Dermis blood vessel endothelial cell (primary cell): Measurements from ENCODE around the gene PIAS3. TPM values are rescaled to one million over a fixed set of nuclear protein-coding genes. Genes with fewer than 3 reads are reported as not detected.

Experiments used
- DNase-seq: peaks from one replicate; pipeline ENCODE4 v3.0.0; 2010
- total RNA-seq: library from RNA; depleted of rRNA; stranded (reverse); fragments of >200 nt; gene quantifications from 2 replicates; pipeline ENCODE4 v1.2.3, GENCODE V29; 2014

The PIAS3 gene
- total RNA-seq: 6.1 and 10.7 TPM in 2 replicates

DNA sequence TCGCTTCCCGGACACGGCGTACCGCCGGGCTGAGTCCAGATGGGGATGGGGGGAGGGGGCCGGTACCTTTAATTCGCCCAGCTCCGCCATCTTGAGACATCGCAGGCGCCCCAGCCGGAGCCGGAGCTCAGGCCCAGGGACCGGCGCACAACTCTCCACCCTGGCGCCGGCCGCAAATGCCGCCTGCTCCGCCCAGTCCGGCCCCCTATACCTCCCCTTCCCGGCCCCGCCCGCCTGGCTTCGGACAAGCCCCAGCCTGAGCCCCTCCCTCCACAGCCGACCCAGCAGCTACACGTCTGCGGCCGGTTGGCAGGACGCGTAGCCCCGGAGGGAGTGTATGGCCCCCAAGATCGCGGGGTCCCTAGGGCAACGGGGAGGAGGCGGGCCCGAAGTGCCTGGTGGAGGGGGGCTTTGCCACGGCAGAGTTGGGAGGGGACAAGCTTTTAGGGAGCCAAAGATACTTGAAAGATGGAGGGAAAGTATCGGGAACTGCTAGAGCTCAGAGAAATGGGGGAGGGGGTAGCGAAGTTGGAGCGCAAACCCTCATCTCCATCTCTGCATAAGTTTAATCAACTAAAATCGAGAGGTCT is at the start of gene PIAS3:
PIAS3 (minus strand) TSS at position 181 of the 590 bp plus-strand sequence; CDS start at position 90, 91 bp downstream.
- DNase-seq: peak; percentile 98

DNA sequence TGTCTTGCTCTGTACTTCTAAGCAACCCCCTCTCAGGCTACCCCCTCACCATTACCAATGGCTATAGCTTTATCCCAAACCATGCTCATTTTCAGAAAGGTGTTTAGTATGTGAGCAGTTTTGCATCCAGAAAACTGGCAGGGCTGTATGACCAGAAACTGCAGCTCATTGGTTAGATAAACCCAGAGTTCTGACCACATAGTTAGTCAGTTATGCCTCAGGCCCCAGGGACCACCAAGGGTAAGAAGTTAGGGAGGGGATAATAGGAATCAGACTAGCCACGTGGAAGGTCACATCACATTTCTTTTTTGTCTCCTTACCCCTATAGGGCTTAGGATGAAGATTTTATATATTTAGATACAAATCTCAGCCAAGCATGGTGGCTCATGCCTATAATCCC is 49.8 kb upstream of the PIAS3 start:
- DNase-seq: no peak

DNA sequence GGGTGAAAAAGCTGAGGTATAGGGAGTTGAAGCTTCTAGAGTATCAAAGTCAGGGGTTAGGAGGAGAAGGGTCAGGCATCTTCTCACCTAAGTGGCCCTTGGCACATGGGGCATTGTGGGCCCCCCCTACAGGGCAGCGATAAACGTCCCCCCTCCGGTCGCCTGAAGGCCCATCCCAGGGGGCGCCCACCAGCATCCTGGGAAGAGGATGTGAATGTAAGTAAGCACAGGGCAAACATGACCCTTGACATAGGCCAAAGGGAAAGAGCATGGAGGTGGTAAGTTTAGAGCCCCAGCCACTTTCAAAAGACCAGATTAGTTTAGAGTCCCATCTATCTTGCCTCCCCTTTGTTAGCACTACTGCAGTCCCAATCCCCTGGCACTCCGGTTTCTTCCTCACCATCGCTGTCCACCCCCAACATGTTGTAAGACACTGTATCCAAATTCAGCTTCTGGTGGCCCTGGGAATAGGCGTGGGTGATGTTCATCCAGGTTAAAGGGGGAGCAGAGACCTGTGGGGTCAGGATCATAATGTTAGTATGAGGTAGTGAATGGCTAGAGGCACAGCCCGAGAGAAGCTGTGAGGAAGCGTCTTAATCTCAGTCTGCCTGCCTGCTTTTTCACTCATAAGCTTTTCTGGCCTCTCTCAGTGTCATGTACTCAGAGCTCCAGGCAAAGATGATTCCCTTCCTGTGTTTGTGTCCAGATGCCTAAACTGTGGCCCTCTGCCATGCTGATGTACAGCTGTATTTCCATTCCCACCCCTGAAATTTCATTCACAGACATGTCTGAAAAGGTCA is 48.3 kb upstream of the PIAS3 start:
- peak; percentile 77 for DNase-seq

DNA sequence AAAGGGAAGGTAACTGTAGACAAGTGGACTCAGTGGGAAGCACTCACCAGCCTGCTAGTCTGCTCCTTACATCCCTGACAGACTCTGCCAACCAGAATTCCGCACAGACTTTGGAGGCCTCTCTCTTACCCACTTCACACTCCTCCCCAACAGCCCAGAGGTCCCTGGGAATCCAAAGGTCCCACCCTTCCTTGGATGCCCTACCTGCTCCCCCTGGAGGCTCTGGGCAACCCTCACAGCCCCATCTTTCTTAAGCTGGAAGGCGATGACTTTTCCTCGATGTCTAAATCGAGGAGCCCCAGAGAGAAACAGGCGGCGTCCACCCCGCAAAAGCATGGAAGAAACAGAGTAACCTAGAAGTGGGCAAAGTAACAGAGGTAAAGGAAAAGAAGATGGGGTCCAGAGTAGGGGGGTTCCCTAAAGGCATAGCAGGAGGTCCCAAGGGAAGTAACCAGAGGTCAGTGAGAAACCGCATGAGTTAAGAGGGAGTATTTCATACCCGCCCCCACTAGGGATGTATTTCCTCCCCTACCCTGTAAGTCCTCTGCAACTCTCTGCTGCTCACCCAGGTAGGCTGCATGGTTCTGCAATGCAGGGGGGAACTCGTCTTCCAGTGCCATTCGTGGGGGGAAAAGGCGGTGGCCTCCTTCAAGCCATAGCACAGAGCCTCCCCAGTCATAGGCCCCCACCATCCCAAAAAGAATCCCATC is 42.6 kb upstream of the PIAS3 start:
- DNase-seq: no peak

DNA sequence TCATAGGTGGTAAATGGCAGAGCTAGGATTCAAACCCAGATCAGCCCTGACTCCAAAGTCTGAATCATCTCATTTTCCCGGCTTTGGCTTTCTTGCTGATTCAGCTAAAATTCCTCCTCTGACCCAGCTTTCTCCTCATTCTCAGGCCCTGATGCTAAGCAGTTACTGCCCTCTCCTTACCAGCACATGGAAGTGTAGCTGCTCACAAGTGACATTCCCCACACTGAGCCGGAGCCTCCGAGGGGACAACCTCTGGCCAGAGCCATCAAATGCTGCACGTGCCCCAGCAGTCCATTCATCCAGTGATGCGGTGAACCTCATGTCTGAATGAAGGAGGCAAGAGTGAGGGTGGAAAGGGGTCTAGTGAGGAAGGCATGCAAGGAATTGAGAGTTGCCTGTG is 39.9 kb upstream of the PIAS3 start:
- no peak for DNase-seq

DNA sequence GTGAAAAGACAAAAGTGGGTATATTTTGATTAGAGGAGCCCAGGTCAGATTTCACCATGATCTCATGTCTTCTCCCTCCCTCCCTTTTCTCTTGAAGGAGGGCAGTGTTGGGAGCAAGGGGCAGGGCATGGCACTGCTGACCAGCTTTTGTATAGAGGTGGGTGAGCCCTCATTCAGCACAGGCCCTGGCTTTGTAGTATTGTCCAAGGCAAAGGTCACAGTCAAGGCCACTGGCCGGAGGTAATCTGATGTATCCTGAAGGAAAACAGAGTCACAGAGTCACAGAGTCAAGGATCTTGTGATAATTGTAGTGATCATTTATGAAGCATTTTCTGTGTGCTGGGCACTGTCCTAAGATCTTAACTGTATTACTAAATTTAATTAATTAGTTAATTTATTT is 39.1 kb upstream of the PIAS3 start:
- DNase-seq: no peak

DNA sequence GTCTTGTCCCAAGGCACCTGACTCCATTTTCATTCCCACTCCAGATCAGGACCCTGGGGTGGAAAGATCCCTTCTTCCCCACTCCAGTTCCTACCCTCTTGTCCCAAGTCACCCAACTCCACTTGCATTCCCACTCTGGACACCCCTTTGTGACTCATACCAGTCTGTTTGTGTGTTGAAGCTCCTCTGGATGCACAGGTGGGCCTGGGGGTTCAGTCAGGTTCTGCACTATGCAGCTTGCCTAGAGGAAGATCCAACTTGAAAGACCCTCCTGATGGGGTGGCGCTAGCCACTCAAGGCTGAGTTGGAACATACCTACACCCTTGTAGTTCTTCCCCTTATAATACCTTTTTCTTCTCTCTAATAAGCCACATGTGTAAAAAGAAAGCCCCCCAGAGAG is 36.6 kb upstream of the PIAS3 start:
- DNase-seq: no peak

DNA sequence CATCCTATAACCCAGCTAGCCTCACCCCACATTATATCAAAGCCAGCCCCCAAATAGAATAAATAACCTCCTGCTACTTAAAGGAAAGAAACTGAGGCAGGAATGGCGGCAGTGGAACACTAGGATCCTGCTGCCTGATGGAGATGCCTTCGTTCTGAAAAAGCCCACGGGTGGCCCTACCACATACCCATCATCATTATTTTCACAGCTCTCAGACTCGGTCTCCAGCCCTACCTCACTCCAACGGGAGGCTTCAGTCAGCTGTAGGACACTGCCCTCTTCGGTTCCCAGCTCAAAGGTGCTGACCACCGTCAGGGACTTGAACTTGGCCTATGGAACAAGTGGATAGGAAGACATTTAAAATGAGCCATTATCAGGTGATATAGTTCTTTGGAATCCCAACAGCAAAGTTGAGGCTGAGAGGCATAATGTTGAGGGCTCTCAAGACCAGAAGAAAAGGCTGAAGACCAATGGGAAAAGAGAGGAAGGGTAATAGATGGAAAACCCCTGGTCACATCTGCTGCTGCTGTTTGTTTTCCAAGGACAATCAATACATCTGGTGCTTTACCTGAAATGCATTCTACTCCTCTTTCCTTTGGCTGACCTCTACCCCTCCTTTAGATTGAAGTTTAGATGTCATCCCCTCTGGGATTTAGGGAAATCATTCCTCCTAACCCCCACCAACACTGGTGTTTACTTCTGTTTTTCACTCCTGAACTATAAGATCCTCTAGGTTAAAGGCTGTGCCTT is 34.6 kb upstream of the PIAS3 start:
- DNase-seq: no peak

DNA sequence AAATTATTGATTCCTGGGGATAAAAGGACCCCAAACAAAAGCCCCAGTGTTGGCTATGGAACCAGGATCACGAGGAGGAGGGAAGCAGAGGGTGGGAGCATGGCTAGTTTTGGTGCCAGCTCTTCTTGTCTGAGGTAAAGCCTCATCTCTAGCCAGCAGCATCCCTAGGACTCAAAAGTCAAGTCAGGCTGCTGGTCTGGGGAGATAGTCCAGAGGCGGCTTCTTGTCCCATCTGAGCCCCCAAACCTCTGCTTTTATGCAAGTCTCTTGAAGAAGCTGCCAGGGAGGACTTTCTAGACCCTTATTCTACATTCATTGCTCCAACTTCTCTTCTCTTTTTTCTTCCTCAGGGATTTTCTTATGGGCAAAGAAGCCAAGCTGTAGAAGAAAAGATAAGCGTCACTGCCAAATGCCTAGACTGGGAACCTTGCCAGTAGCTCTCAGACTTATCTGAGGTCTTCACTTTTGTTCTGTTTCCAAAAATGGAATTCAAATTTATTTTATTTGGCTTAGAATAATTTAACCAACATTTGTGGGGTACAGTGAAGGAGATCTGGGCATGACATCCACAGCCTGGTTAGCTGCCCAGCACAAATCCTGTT is 33.7 kb upstream of the PIAS3 start:
- DNase-seq: peak; percentile 71

DNA sequence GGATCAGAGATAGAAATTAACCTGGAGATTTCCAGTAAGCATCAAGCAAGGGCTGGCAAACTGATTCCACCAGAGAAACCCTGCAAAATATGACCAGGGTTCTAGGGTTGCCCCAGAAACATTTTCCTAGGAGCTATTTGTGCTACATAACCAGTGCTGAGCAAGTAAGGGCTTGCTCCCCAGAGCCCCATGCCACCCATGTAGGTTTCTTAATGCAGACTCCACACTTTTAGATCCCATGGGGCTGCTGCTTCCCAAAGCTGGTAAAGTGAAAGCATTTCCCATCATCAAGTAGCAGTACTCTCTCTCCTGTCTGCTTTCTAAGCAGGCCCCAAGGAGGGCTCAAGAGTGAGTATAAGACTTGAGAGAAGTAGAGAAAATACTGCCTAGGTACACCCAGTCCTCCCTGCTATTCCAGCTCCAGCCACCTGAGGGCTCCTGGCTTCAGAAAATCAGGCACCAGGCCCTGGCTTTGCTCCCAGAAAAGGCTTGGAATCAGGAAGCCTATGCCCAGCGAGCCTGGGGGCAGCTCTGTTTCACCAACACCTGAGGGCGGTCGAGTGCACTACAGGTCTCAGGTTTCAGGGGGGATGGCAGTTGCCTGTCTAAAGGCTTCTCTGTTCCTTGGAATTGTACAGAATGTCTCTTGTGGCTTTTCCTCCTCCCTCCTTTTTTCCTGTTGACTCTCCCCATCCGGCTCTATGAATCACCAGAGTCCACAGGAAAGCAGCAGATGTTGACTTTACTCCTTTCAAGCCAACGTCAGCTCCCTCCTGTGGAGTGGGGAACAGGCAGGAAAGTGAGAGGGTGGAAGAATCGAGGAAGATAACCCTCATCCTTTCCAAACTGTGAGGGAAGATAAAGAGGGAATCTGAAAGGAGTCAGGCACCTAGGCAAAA is 33.0 kb upstream of the PIAS3 start:
- peak; percentile 98 for DNase-seq

DNA sequence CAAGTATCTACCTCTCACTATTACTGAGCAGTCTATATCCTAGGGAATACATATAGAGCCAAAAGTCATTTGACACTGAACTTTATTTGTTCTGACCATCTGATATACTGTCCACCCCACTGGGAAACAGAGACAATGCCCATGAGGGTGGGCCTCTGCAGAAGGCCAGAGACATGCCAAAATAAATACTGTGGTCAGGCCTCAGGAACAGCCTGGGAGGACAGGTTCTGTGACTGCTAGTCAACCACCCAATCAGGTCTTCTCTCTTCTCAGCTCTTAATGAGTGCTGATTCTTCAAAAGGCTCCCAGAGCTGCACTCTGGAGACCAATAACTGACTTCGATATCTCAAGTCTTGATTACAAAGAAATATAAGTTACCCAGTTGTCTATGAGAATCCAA is 32.3 kb upstream of the PIAS3 start:
- peak; percentile 68 for DNase-seq

DNA sequence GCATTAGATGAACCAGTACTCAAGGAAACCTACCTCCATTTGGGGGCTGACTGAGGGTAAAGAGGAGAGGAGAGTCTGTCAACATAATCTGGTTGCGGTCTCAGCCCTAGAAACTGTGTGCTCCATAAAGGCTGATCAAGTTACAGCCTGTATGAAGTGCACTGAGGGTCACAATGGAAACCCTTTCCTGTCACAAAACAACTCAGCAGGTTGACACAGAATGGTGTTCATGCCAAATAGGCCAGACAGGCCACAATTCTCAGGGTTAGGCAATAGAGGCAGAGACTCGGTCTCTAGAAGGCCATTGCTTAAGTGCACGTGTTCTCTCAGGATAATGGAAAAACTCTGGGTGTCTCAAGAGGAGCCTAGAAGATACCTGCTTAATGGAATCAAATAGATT is 30.8 kb upstream of the PIAS3 start:
- DNase-seq: no peak

DNA sequence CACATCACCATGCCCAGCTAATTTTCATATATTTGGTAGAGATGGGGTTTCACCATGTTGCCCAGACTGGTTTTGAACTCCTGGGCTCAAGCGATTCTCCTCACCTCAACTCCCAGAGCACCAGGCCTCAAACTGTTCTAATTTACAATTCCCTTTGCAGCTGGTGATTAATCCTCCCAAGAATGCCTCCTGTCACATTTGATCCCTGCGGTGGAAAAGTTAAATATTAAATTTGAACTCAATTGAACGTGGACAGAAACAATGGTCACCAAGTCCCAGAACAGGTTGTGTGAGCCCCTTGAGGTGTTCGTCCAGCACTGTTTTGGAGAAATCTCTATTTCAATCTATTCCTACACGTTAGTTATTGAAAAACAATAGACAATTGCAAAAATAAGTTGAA is 28.8 kb upstream of the PIAS3 start:
- no peak for DNase-seq

DNA sequence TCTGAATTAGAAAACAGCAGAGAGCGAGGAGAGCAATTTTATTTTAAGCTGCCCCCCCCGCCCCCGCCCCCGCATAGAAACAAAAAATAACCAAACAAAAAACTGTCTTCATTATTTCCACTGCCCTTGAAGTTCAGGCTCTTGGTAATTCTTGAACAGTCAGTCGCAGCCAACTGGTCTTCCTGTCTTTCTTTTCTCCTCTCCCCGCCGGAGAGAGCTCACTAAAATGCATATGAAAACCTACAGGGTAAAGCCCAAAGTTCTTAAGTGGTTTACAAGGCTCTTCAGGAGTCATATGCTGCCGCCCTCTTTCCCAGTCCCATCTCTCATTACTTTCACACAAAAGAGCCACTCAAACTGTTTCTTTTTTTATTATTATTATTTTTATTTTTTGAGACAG is 27.9 kb upstream of the PIAS3 start:
- peak; percentile 54 for DNase-seq

DNA sequence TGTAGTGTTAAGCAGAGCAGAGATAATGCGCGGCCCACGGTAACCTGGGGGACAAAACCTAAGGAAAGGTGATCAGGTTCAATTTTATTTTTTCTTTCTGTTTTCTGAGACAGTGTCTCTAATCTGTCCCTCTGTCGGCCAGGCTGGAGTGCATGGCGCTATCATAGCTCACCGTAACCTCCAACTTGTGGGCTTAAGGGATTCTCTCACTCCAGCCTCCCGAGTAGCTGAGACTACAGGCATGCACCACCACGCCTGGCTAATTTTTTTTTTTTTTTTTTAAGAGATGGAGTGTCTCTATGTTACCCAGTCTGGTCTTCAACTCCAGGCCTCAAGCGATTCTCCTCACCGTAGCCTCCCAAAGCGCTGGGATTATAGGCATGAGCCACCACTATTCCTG is 27.5 kb upstream of the PIAS3 start:
- peak; percentile 21 for DNase-seq

DNA sequence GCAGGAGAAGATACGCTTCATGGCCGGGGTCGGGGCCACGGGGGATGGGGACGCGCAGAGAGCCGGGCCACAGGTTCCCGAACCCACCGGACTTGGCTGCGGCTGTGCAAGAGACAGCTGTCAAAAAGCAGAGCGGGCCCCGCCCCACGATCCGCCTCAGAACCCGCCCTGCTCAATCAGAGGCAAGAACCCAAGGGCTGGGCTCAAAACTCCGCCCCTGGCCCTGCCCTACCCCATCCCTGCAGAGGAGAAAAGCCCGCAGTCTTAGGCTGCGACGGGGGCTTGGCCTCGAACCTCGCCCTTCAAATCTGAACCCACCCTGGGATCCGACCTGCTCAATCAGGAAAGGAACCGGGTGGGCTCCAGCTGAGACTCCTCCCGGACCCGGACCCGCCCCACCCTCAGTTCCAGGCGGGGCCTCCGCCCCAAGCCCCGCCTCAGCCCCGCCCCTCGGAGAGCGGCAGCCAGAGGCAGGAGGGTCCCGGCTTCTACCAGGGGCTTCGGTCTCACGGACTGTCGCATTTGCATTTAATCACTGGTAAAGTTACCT is 26.9 kb upstream of the PIAS3 start, which contains the start of gene ANKRD35:
ANKRD35 (minus strand) TSS at position 129 of the 550 bp plus-strand sequence; CDS start at position 21, 108 bp downstream.
- peak; percentile 75 for DNase-seq

DNA sequence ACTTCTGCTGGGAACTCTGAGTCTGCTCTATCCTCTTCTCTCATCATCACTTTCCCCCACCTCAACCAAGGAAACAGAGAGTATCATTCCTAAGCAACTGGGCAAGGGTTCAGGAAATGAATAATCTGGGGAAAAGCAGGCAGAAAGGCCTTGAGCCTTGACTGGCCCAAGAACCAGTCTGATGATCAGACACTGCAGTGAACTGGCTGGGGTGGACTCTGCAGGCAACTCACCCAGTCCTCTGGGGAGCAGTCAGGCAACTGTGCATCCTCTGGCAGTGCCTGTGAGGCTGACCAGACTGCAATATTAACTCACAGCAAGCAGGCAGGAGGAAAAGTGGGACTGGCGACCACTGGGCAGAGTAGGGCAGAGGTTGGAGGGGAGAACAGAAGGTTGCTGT is 25.8 kb upstream of the PIAS3 start:
- peak; percentile 69 for DNase-seq

DNA sequence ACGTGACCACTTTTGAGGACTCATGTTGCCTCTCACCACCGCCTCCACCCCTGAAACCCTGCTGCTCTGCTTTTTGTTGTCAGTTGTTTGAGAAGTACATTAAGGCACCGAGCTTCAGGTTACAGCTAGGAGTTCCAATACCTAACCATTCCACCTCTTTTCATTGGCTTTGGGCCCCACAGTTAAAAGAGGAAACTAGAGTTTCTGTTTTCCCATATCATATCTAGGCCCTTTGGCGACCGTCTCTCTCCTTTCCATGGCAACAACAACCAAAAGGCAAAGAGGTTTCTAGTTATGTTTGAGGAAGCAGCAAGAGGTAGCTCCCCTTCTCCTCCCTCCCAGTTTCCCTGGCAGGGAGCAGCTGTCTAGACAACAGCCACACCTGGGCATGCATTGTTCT is 20.9 kb upstream of the PIAS3 start:
- DNase-seq: no peak

DNA sequence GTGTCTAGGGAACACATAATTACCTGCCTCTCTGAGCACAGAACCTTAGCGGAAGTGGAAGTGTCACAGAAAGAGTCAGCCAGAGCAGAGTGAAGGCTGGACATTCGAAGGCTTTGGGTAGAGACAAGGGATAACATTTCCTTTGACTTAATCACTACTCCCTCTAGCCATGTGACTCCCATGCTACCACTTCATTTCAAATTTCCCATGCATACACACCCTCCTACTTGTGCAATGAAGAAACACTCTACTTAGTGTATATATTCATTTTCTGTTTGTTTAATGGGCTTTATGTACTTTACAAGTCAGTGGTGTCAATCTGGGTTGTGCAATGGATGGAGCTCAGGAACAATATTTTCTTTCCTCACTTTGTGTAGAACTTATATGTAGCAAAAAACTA is 19.8 kb upstream of the PIAS3 start:
- no peak for DNase-seq

DNA sequence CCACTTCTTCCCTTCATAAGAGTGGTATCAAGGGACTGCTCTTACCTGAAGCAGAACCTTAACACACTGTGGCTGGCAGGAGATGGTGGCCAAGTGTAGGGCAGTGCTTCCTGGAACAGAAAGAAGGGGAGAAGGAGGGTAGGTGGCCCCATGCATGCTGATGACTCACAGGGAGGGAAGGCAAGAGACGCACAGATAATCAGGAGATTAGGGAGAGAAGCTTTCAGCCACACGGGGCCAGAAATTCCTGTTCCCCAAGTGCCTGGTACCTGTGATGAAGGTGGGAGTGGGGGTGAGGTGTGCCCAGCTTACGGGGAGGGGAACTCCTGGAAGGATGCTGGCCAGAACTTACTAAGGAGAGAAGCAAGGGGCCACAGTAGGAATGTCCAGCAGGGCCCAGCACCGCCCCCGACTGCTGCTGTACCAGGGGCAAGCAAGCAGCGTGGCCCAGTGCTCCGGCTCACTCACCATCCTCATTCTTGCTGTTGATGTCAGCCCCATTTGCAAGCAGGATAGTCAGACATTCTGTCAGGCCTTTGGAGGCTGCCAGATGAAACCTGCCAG is 19.1 kb upstream of the PIAS3 start:
- no peak for DNase-seq

DNA sequence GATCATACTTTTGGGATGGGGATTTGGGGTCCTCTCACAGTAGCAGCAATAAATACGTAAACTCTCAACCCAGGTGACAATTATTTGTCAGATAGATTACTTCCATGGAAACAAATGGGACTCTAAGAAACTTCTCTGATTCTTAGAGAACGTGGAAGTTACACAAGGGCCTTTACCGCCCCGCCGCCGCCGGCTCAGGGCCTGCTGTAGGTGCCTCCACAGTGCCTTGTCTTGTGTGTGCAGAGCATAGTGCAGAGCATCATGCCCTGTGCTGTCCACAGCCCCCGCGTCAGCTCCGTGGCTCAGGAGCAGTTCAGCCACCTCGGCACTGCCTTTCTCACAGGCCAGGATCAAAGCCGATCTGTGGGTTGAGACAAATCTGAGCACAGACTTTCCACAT is 15.8 kb upstream of the PIAS3 start:
- no peak for DNase-seq
